ENCODE data around the gene RHBDD2.
"Not testable (repeated sequence)": the region's sequence is repeated elsewhere in the genome, so short reads cannot be mapped to it uniquely, and the experiment has no call there.

RHBDD2 gene

GRCh38 chr7:75889826-75890225 lies 11.0 kb downstream of the RHBDD2 start:
- no peak for DNase-seq

GRCh38 chr7:75891237-75891636 lies 12.4 kb downstream of the RHBDD2 start:
- not testable (repeated sequence) for DNase-seq

- no peak for DNase-seq
Observed at GRCh38 chr7:75891815-75892411, 13.1 kb downstream of the RHBDD2 start.

GRCh38 chr7:75892634-75893272 lies 13.9 kb downstream of the RHBDD2 start:
- DNase-seq = no peak

GRCh38 chr7:75896803-75897327 lies 18.0 kb downstream of the RHBDD2 start:
- DNase-seq = no peak

- DNase-seq = no peak
Observed at GRCh38 chr7:75900617-75901315, 21.9 kb downstream of the RHBDD2 start.

- peak; percentile 85 to 88 for DNase-seq
Observed at GRCh38 chr7:75905785-75906604, 27.2 kb downstream of the RHBDD2 start.

GRCh38 chr7:75906991-75907667 lies 28.3 kb downstream of the RHBDD2 start:
- no peak for DNase-seq

- not testable (repeated sequence) for DNase-seq
Observed at GRCh38 chr7:75907668-75908039, 28.8 kb downstream of the RHBDD2 start.

GRCh38 chr7:75909521-75910132 lies 30.8 kb downstream of the RHBDD2 start:
- no peak for DNase-seq

- not testable (repeated sequence) for DNase-seq
Observed at GRCh38 chr7:75911186-75911585, 32.4 kb downstream of the RHBDD2 start.

GRCh38 chr7:75913437-75913836 lies 34.6 kb downstream of the RHBDD2 start:
- no peak for DNase-seq

- DNase-seq = no peak
Observed at GRCh38 chr7:75914169-75914654, 35.4 kb downstream of the RHBDD2 start.

GRCh38 chr7:75914655-75915415 lies 36.0 kb downstream of the RHBDD2 start, which contains the start of gene POR:
Gene POR (plus strand): TSS chr7:75915155. CDS start chr7:75954002, 38,847 bp downstream.
- peak; percentile 71 to 76 for DNase-seq

GRCh38 chr7:75915416-75916156 lies 36.8 kb downstream of the RHBDD2 start:
- peak; percentile 40 to 44 for DNase-seq

- no peak for DNase-seq
Observed at GRCh38 chr7:75916259-75916658, 37.4 kb downstream of the RHBDD2 start.

GRCh38 chr7:75916685-75917634 lies 38.1 kb downstream of the RHBDD2 start:
- DNase-seq = no peak

- no peak for DNase-seq
Observed at GRCh38 chr7:75920431-75921161, 41.8 kb downstream of the RHBDD2 start.
